Esophagus muscularis mucosa (tissue), 4 donors: ENCODE measurements around the gene PNPT1. TPM values are rescaled to one million over a fixed set of nuclear protein-coding genes. Genes with fewer than 3 reads are reported as not detected.
"Not testable (repeated sequence)": the region's sequence is repeated elsewhere in the genome, so short reads cannot be mapped to it uniquely, and the experiment has no call there.

Experiments
- DNase-seq: peaks from one replicate; pipeline ENCODE4 v3.0.0-alpha.2; 2017; ENCODE audit errors: extremely low spot score
- H3K27ac ChIP-seq, 4 donors: fragments of 200-600 bp; sonication (generic); replicated peaks in 1 of 4; 1 replicate in 3 of 4; 2 replicates in 1 of 4; pipeline ENCODE4 v1.5.1; 2016 to 2019; ENCODE audit warnings: mild to moderate bottlenecking in 1 of 4
- H3K27me3 ChIP-seq, 4 donors: fragments of 200-600 bp; sonication (generic); one replicate each; pipeline versions ENCODE4 v1.5.1 to v1.6.0; 2016 to 2019
- H3K36me3 ChIP-seq, 4 donors: fragments of 200-600 bp; sonication (generic); one replicate each; pipeline ENCODE4 v1.5.1; 2016 to 2019
- H3K4me1 ChIP-seq, 4 donors: fragments of 200-600 bp; sonication (generic); one replicate each; pipeline ENCODE4 v1.5.1; 2016 to 2019
- H3K4me3 ChIP-seq, 4 donors: fragments of 200-600 bp; sonication (generic); 1 replicate in 2 of 4; 2 replicates in 2 of 4; pipeline ENCODE4 v1.5.1; 2016 to 2019; ENCODE audit warnings: mild to moderate bottlenecking in 4 of 4, moderate library complexity in 1 of 4
- H3K9me3 ChIP-seq, 4 donors: fragments of 200-600 bp; sonication (generic); 1 replicate in 3 of 4; 2 replicates in 1 of 4; pipeline ENCODE4 v1.5.1; 2016 to 2019
- EP300 ChIP-seq: sonication (generic); formaldehyde crosslinking; IDR thresholded peaks from one replicate; pipeline ENCODE4 v1.6.1; 2017; ENCODE audit warnings: antibody characterized with exemption
- POLR2A ChIP-seq: fragments of 450-650 bp; IDR thresholded peaks from one replicate; pipeline ENCODE4 v1.6.1; 2017; ENCODE audit warnings: antibody characterized with exemption, moderate library complexity, mild to moderate bottlenecking, low read depth
- POLR2AphosphoS5 ChIP-seq, 2 donors: sonication (generic); formaldehyde crosslinking; IDR thresholded peaks; one replicate each; pipeline ENCODE4 v1.6.1; 2017; ENCODE audit warnings: antibody characterized with exemption in 2 of 2
- WGBS: methylation state at CpG from one replicate; pipeline ENCODE4 v1.1.5; 2018; 5-methylcytosine and 5-hydroxymethylcytosine counted together
- intact Hi-C: fragments of 100-400 bp; cut with DNase I; formaldehyde crosslinking; loops from one replicate; pipeline ENCODE4 v1.15.1; 2023
- total RNA-seq, 4 donors: library from RNA; depleted of rRNA; stranded (reverse); fragments of >200 nt; gene quantifications; one replicate each; pipeline versions ENCODE4 v1.1.0 to v1.2.1, GENCODE V29; 2016
- TF ChIP-seq, protein P1 (sequence below), 3 experiments: fragments of 200-600 bp in 2 of 3; fragments of 450-650 bp in 1 of 3; sonication (generic) in 2 of 3; IDR thresholded peaks; one replicate each; pipeline ENCODE4 v1.5.1; 2017 to 2019; ENCODE audit warnings: antibody characterized with exemption in 3 of 3, mild to moderate bottlenecking in 2 of 3, moderate library complexity in 1 of 3

The PNPT1 gene
- total RNA-seq, result 10 to 100 TPM; 13.1 to 17.2 (median 15.6) TPM

DNA sequence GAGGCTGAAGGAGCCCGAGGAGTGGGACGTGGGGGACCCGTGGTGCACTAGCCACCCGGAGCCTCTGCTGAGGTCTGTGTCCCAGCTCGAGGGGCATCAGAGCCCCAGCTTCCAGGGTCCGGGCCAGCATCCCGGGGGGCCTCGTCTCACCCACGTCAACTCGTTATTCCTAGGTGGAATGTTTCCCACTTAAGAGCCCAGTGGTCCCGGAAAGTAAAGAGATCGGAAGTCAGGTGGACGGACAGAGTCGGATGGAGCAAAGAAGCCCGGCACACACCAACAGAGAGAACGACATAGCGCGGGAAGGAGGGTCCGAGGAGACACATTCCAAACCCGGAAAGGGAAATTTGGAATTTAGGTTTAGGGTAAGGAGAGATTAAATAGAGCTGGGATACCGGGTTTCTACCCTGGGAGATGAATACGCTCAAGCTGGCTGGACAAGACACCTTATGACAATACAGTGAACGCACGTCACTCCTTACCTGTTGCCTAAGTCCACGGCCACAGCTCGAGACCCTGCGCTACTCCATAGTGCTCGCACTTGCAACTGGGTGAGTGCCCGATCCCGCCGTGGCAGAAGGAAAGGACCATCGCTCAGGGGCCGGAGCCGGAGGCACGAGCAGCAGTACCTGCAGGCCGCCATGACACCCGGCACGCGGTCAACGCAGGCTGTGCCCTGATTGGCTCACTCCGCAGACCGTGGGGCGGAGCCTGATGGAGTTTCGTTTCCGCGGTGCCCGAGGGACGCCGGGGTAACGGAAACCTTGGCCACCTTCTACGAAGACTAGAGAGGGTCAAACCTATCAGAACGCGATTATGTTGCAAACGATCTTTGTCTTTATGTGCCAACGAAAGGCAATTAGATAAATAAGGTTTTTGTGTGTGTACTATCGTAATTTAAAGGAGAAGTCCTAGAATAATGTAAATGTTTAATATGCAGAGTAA is at the start of gene PNPT1:
Gene PNPT1 (minus strand): TSS at position 664 of the 945 bp plus-strand sequence. CDS start 21 bp downstream, at position 643.
- H3K9me3 ChIP-seq, result no peaks in the 10 kb centered on the region
- H3K4me1 ChIP-seq, result peaks cover 4 to 16% (median 10%) of the 10 kb centered on the region in 4 donors
- intact Hi-C loops, result no loop called here
- under 1% methylated on average over 36 of the region's 56 CpGs for WGBS
- H3K27me3 ChIP-seq, result no peaks in the 10 kb centered on the region
- peak within 1 kb of the TSS; percentile 10 to 72 (median 46) for H3K27ac ChIP-seq
- H3K4me3 ChIP-seq, result peak within 1 kb of the TSS; percentile 65 to 80 (median 70)
- DNase-seq, result peak; percentile 98
- H3K36me3 ChIP-seq, result peaks cover 0 to 4% (median under 1%) of the 10 kb centered on the region in 4 donors
- TF ChIP-seq EP300 (no peak), POLR2A (no peak), POLR2AphosphoS5 (IDR thresholded peaks at IDR 0.05) (peak; percentile 81 to 93)
- TF ChIP-seq, protein P1, sequence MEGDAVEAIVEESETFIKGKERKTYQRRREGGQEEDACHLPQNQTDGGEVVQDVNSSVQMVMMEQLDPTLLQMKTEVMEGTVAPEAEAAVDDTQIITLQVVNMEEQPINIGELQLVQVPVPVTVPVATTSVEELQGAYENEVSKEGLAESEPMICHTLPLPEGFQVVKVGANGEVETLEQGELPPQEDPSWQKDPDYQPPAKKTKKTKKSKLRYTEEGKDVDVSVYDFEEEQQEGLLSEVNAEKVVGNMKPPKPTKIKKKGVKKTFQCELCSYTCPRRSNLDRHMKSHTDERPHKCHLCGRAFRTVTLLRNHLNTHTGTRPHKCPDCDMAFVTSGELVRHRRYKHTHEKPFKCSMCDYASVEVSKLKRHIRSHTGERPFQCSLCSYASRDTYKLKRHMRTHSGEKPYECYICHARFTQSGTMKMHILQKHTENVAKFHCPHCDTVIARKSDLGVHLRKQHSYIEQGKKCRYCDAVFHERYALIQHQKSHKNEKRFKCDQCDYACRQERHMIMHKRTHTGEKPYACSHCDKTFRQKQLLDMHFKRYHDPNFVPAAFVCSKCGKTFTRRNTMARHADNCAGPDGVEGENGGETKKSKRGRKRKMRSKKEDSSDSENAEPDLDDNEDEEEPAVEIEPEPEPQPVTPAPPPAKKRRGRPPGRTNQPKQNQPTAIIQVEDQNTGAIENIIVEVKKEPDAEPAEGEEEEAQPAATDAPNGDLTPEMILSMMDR (IDR thresholded peaks at IDR 0.05), result peak in 1 of 3 experiments; percentile 16

- TF ChIP-seq POLR2A, result no peak
- TF ChIP-seq, protein P1 (IDR thresholded peaks at IDR 0.05), result no peak
- no peak for TF ChIP-seq POLR2AphosphoS5 (IDR thresholded peaks at IDR 0.05)
- TF ChIP-seq EP300, result no peak
- no peaks in the 10 kb centered on the region for H3K4me1 ChIP-seq
- no peaks in the 10 kb centered on the region for H3K36me3 ChIP-seq
- intact Hi-C loops, result no loop called here
- H3K27ac ChIP-seq, result no peak overlapping the region
- H3K9me3 ChIP-seq, result no peaks in the 10 kb centered on the region
- 97% methylated on average over 3 of the region's 3 CpGs for WGBS
- H3K27me3 ChIP-seq, result peaks cover 0 to 3% (median 0%) of the 10 kb centered on the region in 4 donors
- DNase-seq, result no peak
- no peak overlapping the region for H3K4me3 ChIP-seq
Observed at GRCh38 chr2:55742996-55743395, 49.4 kb upstream of the PNPT1 start.

GRCh38 chr2:55736019-55736536 is 42.4 kb upstream of the PNPT1 start:
- H3K36me3 ChIP-seq, DNase-seq, H3K27ac ChIP-seq, H3K9me3 ChIP-seq, H3K4me3 ChIP-seq, H3K4me1 ChIP-seq, H3K27me3 ChIP-seq, intact Hi-C loops: not testable (repeated sequence)
- 89% methylated on average over 5 of the region's 5 CpGs for WGBS

DNA sequence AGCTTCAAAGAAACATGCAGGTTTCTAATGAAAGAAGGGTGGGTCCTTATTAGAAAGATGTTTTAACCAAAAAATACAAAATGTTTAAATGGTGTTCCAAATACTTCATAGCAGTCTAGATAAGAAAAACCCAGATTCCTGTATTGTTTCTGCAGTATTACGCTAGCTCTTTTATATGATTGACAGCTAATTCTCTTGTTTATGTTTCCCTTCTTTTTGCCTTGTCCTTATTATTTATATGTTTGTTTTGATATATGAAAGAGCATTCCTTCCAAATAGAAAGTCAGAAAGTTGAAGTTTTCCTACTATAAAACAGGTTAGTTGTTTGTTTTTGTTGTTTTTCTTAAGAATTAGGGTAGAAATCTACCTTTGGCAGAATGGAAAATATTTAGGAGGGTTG is 41.1 kb upstream of the PNPT1 start:
- H3K4me1 ChIP-seq, result peaks cover 0 to 6% (median 0%) of the 10 kb centered on the region in 4 donors
- intact Hi-C loops, result no loop called here
- no peak for DNase-seq
- H3K27ac ChIP-seq, result no peak overlapping the region
- TF ChIP-seq POLR2AphosphoS5 (IDR thresholded peaks at IDR 0.05) (no peak), POLR2A (no peak), EP300 (no peak)
- TF ChIP-seq, protein P1 (IDR thresholded peaks at IDR 0.05), result no peak
- no peak overlapping the region for H3K4me3 ChIP-seq
- no peaks in the 10 kb centered on the region for H3K27me3 ChIP-seq
- no peaks in the 10 kb centered on the region for H3K9me3 ChIP-seq
- WGBS, result 88% methylated on average over 1 of the region's 1 CpG
- H3K36me3 ChIP-seq, result no peaks in the 10 kb centered on the region

DNA sequence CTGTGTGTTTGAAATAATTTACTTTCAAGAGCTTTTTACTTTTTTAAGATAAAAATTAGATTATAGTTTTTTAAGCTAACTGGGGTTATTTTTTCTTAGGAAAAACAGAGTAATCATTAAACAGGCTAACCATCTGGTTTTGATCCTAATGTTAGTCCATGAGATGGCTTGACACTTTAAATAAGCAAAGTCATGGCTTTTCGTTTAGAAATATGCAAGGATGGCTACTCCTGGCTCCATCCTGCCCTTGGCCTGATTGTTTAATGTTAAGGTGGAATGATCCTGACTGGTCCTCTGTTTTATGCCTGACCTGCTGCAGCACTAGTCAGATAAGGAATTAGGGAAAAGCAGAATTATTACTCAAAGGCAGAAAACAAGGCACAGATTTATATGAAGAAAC is 39.7 kb upstream of the PNPT1 start:
- Histone ChIP-seq H3K9me3 (no peaks in the 10 kb centered on the region), H3K27ac (peak overlapping the region in 3 of 4 donors; percentile 37 to 48 (median 40)), H3K4me3 (no peak overlapping the region), H3K4me1 (peaks cover 0 to 14% (median 3%) of the 10 kb centered on the region in 4 donors), H3K36me3 (no peaks in the 10 kb centered on the region), H3K27me3 (no peaks in the 10 kb centered on the region)
- no peak for DNase-seq
- WGBS, result 8% methylated on average over 1 of the region's 1 CpG
- TF ChIP-seq POLR2AphosphoS5 (IDR thresholded peaks at IDR 0.05) (no peak), POLR2A (no peak), EP300 (no peak)
- TF ChIP-seq, protein P1 (IDR thresholded peaks at IDR 0.05), result no peak
- intact Hi-C loops, result no loop called here
